GM19328 (cell line): Measurements from ENCODE around the gene LRCH3.

Source experiments
- ATAC-seq: cut with Tn5 transposase; IDR thresholded peaks from one replicate; pipeline ENCODE4 v1.9.1; 2021; ENCODE audit warnings: mild to moderate bottlenecking, moderate library complexity; ENCODE audit not compliant: unreplicated experiment

LRCH3 gene

DNA sequence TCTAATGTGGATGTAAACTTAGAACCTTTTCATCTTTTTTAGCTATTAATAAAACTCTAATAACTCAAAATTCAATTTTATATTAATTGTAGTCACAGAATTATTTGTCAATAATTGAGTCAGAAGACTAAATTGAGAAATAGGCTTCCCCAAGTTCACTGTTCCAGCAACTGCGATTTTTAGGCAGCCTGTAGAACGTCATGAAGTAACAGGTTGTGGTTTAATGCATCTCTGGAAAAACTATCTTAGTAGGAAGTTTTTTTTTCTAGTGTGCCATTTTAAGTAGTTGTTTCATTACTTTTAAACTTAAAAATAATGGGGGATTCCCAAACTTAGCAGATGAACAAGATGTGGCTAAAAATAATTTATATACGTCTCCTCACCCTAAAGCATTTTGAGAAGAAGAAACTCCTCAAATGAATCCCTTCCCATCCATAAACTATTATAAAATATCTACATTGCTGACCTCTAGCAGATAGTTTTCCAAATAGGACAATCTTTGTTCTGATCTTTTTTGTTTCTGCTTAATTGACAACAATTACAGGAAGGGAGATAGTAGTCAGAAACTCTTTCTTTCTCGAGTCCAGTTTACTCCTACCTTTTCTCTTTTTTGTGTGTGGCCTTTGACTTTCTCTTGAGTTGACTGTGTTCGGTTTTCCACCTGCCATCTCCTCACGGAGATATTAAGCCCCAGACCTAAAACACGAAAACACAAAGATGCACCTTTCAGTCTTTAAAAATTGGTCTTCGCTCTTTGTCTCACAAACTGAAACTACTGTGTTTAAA, 43.1 kb downstream of the LRCH3 start:
- ATAC-seq = no peak

DNA sequence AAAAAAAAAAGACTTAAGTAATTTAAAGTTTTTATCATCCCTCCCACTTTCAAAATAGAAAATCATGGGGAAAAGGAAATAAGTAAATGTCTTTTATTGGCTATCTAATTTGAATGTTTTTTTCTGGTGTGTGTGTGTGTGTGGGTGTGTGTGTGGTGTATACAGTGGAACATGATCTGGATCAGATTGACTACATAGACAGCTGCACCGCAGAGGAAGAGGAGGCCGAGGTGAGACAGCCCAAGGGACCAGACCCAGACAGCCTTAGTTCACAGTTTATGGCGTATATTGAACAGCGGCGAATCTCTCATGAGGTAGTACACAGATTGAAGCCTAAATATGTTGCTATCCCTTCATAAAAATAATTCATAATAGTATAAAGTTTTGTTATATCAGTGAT, 44.5 kb downstream of the LRCH3 start:
- ATAC-seq = no peak

DNA sequence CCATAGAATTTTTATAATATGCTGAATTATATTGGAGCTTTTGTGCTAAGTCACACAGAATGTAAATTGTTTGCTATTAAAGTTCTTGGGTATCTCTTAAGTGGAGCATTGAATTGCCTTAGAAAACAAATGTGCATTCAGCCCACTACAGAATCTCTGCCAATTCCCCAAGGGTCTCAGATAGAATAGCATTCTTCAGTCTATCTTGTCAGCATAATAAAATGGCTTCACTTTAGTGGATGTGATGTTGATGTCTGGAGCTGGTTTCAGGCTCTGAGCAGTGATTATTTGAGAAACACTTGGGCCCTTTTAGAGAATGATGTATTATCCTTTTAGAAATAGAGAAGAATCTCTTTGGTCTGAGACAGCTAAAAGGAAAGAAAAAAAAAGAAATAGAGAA, 45.2 kb downstream of the LRCH3 start:
- ATAC-seq = no peak

DNA sequence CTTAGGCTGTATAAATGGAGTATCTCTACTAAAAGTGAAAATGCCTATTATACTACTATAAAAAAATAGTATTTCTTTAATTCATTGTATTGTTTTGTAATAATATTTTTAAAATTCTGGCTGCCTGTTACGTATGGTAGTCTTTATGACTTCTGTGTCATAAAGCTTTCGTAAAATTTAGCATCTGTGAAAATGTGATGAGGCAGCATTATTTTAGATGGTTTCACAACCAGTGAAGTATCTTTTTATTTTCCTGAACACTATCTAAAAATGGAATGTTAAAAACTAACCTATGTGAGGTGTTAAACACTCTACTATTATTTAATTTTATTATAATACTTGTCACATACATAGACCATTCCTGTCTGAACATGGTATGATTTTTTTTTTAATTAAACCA, 46.2 kb downstream of the LRCH3 start:
- ATAC-seq = no peak

DNA sequence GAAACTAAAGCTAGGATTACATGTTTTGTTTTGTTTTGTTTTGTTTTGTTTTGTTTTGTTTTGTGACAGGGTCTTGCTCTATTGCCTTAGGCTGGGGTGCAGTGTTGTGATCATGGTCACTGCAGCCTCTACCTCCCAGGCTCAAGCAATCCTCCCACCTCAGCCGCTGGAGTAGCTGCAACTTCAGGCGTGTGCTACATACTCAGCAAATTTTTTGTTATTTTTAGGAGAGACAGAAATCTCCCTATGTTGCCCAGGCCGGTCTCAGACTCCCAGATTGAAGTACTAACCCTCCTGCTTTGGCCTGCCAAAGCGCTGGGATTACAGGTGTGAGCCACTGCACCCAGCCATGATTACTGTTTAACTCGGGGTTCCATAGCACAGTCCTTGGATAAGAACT, 50.7 kb downstream of the LRCH3 start:
- ATAC-seq = no peak

DNA sequence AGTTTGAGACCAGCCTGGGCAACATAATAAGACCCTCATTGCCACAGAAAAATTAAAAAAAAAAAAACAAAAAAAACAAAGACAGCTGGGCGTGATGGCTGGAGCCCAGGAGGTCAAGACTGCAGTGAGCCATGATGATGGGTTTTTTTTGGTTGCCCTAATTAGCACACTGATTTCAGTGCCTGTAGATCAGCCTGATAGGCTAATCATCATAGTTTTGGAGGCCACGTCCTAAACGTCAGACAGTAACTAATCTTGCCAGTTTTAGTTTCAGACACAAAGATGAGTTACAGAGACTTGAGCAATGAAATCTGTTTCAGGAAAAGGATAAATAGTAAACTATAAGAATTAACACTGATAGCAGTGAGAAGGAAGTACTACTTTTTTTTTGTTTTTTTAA, 55.4 kb downstream of the LRCH3 start:
- ATAC-seq = no peak

DNA sequence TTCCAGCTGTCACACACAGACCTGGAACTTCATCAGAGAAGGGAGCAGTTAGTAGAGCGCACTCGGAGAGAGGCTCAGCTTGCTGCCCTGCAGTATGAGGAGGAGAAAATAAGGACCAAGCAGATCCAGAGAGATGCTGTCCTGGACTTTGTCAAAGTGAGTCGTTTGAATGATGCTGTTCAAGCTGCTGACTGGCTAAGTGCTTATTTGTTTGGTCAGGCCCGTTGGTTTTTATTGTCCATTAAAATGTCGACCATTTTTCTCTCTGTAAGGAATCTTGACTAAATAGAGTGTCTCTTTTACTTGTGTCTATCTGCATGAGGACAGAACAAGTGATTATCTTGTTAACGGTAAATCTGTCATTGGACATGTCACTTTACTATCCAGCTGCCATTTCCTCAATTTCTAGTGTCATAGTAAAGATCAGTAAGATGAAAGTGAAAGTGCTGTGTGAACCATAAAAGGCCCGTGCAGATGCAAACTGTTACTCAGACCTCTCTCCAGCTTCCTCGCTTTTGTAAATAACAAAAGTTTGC, 56.9 kb downstream of the LRCH3 start:
- no peak for ATAC-seq

DNA sequence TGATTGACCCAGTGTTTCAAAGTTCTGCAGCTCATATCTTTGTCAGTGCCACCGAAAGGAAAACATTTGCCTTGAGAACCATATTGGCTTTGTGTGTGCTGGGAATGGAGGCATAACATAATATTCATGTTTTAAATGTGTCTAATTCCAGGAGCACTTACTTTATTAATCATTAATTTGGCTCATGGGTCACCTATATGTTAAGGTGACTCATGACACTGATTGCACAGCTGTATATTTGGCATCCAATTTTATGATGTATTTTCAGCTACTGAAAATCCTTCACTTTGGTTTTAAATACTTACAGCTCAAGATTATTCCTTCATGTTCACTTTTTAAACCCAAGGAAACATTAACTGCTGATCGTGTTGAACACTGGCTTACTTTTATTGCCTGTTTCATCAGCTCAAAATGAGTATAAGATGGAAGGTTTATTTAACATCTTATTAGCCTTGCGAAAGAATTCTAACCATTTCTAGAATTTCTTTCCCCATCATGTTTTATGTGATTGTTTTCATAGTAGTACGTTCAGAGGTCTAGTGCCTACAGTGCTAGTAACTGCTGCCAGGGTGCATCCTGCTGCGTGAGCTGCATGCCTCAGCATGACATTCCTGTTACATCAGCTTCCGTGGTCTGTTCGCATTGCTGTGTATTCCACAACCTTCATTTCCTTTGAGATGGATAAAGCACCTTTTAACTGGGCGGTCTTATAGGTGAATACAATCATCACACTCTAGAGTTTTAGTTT, 63.7 kb downstream of the LRCH3 start:
- no peak for ATAC-seq

DNA sequence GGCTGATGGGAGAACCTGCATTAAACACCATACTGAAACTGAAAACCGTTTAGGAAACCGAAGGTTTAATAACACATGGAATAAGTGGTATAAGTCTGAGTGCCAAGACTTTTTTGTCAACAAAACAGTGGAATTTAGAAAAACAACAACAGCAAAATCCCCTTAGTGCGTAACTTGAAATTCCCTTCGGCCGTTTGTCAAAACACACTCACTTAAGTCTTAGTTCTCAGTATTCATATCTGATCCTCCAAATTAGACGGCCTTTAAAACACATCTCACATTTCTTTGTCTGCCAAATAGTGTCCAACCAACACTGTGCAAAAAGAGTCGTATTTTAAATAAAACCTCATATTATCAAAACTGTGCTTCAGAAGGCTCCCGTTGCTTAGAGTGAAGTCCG, 64.5 kb downstream of the LRCH3 start:
- ATAC-seq = no peak

DNA sequence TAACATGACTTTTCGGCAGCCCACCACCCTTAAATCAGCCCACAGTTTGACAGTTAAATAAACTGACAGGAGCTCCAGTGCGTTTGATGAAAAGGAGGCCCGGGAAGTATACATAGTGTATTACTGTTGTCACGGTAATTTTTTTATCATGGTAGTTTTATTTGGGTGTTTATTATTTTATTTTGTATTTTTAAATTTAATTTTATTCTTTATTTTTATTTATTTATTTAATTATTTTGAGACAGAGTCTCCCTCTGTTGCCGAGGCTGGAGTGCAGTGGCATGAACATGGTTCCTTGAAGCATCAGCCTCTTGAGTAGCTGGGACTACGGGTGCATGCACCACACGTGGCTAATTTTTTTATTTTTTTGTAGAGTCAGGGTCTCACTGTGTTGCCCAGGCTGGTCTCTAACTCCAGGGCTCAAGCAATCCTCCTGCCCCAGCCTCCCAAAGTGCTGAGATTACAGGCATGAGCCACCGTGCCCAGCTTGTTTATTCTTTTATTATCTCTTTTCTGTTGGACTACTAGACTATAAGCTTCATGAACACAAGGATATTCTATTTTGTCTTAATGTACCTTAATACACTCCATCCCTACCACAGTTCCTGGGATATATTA, 65.3 kb downstream of the LRCH3 start:
- ATAC-seq = no peak

DNA sequence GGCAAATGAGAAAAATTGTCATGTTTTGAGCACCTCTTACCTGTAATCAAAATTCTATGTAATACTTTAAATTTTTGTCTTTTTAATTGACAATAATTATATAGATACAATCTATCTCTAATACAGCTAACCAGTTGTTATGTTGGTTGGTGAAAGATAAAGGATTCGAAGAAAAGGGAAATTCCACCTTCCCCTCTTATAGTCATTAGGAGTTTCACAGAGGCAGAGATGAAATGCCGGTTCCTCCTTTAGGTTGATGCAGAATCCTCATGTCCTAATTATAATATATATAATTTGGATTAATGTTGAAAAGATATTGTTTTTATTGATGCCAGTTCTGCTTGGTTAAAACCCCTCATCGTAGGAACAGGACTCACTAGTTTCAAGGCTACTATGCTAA, 67.1 kb downstream of the LRCH3 start:
- no peak for ATAC-seq

DNA sequence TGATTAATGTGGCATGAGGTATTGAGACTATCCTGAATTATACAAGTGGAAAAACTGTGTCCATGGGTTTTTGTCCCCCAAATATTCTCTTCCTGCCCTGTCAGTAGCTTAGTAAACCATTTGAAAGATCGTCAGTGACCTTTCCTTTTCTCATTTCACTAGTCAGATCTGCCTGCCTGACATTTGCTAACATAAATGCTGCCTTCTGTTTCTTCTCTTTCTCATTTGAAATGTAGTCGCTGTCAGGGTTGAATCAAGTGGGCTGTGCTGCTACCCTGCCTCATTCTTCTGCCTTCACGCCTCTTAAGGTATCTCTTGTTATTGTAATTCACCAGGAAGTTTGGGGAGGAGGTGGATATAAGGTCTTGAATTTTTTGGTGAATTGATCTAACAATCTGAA, 67.5 kb downstream of the LRCH3 start:
- ATAC-seq = no peak

DNA sequence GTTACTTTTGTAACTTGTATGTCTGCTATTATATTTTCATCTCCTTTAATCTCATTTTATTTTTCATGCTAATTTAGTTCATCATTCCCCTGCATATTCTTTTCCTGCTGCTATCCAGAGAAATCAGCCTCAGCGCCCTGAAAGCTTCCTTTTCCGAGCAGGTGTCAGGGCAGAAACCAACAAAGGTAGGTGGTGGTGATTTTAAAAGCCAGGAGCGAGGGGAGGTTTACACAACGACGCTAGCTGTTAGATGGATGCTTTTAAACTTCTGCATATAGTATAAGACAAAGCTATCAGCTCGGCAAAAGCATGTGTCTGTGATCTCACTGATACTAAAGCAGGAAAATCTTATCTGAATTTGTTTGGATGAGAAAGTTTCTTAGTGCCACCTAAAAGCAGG, 75.0 kb downstream of the LRCH3 start:
- ATAC-seq = no peak

DNA sequence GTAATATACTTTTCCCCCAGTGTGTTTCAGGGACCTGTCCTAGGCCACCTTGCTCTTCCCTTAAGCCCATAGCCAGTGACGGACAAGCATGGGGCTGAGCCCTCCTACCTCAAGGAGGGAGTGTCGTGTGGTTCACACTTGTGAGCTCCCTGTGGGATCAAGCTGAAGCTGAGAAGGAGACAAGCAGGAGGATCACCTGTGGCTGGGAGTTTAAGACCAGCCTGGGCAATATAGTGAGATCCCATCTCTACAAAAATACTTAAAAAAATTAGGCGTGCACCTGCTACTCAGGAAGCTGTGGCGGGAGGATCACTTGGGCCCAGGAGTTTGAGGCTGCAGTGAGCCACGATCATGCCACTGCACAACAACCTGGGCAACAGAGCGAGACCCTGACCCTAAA, 82.3 kb downstream of the LRCH3 start:
- ATAC-seq = no peak

DNA sequence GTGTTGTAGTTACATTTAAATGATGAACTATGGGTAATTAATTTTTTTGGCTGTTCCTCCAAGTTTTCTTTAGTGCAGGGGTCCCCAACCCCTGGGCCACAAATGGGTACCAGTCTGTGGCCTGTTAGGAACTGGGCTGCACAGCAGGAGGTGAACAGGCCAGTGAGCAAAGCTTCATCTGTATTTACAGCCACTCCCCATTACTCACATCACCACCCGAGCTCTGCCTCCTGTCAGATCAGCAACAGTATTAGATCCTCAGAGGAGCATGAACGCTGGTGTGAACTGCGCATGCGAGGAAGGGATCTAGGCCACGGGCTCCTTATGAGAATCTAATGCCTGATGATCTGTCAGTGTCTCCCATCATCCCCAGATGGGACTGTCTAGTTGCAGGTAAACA, 83.0 kb downstream of the LRCH3 start:
- no peak for ATAC-seq

DNA sequence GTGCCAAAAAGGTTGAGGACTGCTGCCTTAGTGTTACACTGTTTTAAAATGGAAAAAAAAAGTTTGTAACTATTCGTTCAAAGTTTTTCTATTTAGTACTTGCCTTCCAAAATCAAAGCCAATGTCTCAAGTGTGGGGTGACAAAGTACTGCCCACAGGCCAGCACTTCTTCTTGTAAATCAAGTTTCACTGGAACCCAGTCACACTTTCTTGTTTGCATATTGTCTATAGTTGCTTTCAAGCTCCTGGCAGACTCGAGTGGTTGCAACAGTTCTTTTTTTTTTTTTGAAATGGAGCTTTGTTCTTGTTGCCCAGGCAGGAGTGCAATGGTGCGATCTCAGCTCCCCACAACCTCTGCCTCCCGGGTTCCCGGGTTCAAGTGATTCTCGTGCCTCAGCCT, 83.6 kb downstream of the LRCH3 start:
- ATAC-seq = no peak

DNA sequence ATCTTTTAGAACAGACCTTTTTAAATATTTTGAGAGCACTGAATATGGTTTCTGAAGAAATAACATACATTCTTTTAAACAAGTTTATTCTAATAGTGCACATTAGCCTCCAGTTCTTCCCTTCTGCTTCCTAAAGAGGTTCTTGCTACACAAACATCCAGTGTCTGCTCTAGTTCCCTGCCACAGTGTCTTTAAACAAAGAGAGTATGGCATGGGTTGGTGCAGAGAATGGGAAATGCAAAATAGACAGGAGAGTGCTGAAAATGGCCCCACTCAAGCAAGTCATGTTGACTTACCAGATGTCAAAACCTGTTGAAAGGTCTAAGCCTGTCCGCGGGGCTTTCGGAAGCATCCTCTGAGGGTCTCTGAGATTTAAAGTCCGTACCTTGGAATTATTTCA, 86.8 kb downstream of the LRCH3 start:
- no peak for ATAC-seq

DNA sequence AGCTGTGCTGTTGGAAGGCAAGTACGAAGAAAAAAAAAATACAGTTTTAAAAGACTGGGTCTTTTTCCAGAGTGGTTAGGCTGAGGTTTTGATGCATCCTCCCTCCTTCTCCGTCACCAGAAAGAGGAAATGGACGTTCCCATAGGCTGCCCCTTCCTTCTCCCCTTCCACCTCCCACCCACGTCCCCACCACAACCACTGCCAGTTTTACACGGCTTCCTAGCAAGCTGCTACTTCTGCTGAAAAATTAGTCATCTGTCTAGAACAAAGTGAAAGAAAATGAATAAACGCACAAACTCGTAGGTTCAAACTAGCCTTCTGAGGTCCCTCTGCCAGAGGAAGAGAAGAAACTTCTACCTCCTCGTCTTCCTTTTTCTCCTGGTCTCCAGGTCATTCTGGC, 87.4 kb downstream of the LRCH3 start:
- no peak for ATAC-seq

DNA sequence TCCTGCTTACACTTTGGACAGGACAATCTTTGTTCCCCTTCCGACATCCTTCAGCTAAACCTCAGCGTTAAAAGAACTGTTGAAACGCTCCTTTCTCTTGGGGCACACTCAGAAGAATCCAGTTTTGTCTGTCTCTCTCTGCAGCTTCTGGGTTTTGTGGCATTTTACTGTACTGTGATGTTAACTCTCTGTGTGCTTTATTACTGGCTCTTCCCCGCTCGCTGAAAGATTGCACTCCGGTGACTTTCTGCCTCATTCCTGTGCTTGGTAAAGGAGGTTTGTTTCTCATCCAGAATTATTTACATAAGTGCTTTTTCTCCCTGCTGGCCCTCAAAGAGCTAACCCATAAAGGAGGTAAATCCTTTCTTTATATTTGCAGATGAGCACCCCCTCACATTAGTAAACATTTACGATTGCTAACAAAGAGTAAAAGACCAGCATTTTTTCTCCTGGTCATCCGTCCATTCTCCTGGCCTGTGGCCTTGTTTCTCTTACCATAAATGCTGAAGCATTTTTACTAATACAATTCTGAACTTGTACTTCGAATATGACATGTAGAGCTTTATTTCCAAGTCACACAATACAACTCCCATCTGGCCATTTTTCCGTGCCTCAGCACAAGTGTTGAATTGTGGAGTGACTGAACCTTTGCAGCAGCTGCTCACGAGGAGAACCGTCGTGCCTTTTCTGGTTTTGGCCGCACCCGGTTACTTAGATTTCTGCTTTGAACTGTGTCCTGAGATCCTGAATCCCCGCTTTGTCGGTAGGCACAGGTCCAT, 89.6 kb downstream of the LRCH3 start:
- ATAC-seq = no peak

DNA sequence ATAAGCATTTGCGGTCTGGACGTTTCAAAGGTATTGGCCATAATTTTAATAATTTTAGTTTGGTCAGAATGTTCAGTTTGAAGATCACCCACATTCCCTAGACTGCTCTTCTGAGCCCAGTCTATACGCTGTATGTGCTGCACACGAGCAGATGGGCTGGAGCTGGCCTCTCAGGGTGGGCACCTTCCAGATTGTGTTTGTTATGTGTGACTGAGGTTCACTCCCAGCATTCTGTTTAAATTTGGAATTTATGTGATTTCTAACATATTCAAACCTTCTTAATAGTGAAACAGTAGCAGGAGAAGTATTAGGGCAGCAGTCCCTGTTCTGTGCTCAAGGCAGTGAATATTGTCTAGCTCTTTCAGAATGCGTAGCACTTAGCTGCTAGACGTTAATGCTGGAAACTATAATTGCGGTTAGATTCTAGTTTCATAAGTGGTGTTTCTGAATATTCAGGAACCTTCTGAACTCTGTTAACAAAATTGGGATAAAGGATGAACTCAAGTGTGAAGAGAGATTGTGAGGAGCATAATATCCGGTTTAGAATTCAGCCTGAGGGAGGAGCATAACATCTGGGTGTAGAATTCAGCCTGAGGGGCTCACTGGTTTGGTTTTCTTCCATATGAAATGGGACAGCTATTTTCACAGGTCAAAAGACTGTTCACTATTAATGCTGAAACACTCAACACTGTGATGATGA, 90.4 kb downstream of the LRCH3 start:
- no peak for ATAC-seq

DNA sequence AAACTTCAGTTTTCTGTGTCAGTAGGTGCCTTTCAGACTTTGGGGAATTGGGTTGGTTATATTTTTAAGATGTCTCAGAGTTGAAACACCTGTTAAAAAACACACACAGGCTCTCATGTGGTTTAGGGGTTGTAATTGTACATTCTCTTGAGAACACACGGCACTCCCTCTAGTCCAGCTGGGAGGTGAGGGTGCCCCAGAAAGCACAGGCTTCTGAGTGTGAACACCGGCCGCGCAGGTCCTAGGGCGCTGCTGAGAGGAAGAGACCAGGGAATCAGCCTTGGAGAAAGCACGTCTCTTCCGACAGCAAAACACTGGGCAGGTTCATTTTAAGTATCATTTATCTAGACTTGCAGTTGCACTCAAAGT, 90.9 kb downstream of the LRCH3 start:
- ATAC-seq = no peak
